GM20000 (cell line): ENCODE measurements around the gene COL6A1.
"Not testable (repeated sequence)": the region's sequence is repeated elsewhere in the genome, so short reads cannot be mapped to it uniquely, and the experiment has no call there.

ENCODE experiments used
- DNase-seq: peaks from one replicate; pipeline ENCODE4 v3.0.0; 2012; ENCODE audit warnings: low spot score
- CTCF ChIP-seq: IDR thresholded peaks from 2 replicates; pipeline ENCODE4 v1.5.1; 2012; ENCODE audit warnings: mild to moderate bottlenecking, control low read depth; ENCODE audit errors: extremely low read depth, missing control alignments

Gene COL6A1

GRCh38 chr21:45975020-45975666 is 6.4 kb upstream of the COL6A1 start:
- no peak for DNase-seq
- no peak for TF ChIP-seq CTCF

GRCh38 chr21:45975667-45976409 is 5.7 kb upstream of the COL6A1 start:
- DNase-seq, result not testable (repeated sequence)

GRCh38 chr21:45976701-45977311 is 4.8 kb upstream of the COL6A1 start:
- no peak for DNase-seq
- no peak for TF ChIP-seq CTCF

- TF ChIP-seq CTCF, result no peak
- DNase-seq, result no peak
Observed at GRCh38 chr21:45977396-45977795, 4.2 kb upstream of the COL6A1 start.

GRCh38 chr21:45979141-45979631 is 2.4 kb upstream of the COL6A1 start:
- no peak for DNase-seq
- no peak for TF ChIP-seq CTCF

GRCh38 chr21:45979651-45980050 is 1.9 kb upstream of the COL6A1 start:
- DNase-seq, result no peak
- no peak for TF ChIP-seq CTCF

GRCh38 chr21:45980271-45980670 is 1.3 kb upstream of the COL6A1 start:
- no peak for TF ChIP-seq CTCF
- no peak for DNase-seq
